GM12875 (cell line): Measurements from ENCODE around the gene OLFML2B.

Experiments used
- H3K4me3 ChIP-seq: one replicate; pipeline ENCODE4 v1.5.1; 2011; ENCODE audit warnings: low read depth, low read length, control low read depth
- CTCF ChIP-seq: IDR thresholded peaks from 2 replicates; pipeline ENCODE4 v1.5.1; 2011; ENCODE audit warnings: low read depth, mild to moderate bottlenecking, control low read depth, inconsistent platforms, low read length, moderate library complexity, borderline replicate concordance; ENCODE audit not compliant: insufficient read depth

Gene OLFML2B

GRCh38 chr1:162035241-162035640 is 11.6 kb upstream of the OLFML2B start:
- H3K4me3 ChIP-seq: no peak overlapping the region
- TF ChIP-seq CTCF: no peak

GRCh38 chr1:162033428-162033827 is 9.8 kb upstream of the OLFML2B start:
- TF ChIP-seq CTCF: no peak
- H3K4me3 ChIP-seq: no peak overlapping the region

GRCh38 chr1:162030759-162031280 is 7.2 kb upstream of the OLFML2B start:
- no peak overlapping the region for H3K4me3 ChIP-seq
- TF ChIP-seq CTCF: no peak

GRCh38 chr1:162029157-162029556 is 5.5 kb upstream of the OLFML2B start:
- no peak overlapping the region for H3K4me3 ChIP-seq
- TF ChIP-seq CTCF: no peak

GRCh38 chr1:162028726-162029125 is 5.1 kb upstream of the OLFML2B start:
- H3K4me3 ChIP-seq: no peak overlapping the region

GRCh38 chr1:162026881-162027280 is 3.2 kb upstream of the OLFML2B start:
- no peak overlapping the region for H3K4me3 ChIP-seq
- TF ChIP-seq CTCF: no peak

More at GRCh38 chr1:162028726-162029125, 5.1 kb upstream of the OLFML2B start:
- no peak for TF ChIP-seq CTCF

GRCh38 chr1:162025541-162025940 is 1.9 kb upstream of the OLFML2B start:
- no peak for TF ChIP-seq CTCF
- H3K4me3 ChIP-seq: no peak overlapping the region
